Keratinocyte (primary cell): ENCODE measurements around the gene TMOD1.

ENCODE experiments used
- EZH2 ChIP-seq: IDR thresholded peaks from one replicate; pipeline ENCODE4 v1.6.1; 2012; ENCODE audit warnings: inconsistent platforms, mild to moderate bottlenecking, low read length, moderate library complexity
- TF ChIP-seq, protein P1 (sequence below), 3 experiments: IDR thresholded peaks in 1 of 3; conservative IDR thresholded peaks in 1 of 3; optimal IDR thresholded peaks in 1 of 3; 2 replicates in 2 of 3; 3 replicates in 1 of 3; pipeline versions ENCODE3 to v1.5.1; 2011; ENCODE audit warnings: low read length in 3 of 3, mild to moderate bottlenecking in 3 of 3, moderate library complexity in 2 of 3, control low read depth in 1 of 3, inconsistent platforms in 1 of 3; ENCODE audit not compliant: insufficient read depth in 2 of 3; ENCODE audit errors: extremely low read depth in 1 of 3

DNA sequence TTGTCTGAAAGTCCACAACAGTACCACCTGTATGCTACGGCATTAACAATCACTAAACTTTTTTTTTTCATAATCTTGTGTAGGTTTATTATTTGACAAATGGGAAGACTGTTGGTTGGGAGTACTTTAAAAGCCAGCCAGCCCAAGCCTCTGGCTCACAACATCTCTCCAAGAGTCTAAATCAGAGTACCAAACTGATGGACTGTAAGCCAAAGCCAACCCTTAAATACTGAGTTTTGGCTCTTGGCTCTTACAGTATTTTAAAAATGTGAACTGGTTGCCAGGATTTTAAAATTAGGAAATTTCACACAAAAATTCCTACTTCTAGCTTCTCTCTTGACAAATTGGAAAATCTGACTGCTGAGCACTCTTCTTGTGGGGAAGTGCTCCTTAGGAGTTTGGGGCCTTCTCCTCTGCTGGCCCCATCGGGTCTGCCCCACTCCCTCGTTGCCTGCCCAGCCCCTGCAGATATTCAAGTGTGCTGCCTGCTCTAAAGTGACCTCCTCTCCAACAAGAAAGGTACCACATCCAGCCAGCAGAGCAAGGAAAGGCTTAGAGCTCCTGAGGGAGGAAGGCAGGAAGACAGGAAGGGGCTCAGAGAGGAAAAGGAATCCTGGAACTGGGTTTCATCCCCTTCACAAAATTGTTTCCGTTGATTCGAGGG lies 21.8 kb upstream of the TMOD1 start:
- TF ChIP-seq, protein P1, sequence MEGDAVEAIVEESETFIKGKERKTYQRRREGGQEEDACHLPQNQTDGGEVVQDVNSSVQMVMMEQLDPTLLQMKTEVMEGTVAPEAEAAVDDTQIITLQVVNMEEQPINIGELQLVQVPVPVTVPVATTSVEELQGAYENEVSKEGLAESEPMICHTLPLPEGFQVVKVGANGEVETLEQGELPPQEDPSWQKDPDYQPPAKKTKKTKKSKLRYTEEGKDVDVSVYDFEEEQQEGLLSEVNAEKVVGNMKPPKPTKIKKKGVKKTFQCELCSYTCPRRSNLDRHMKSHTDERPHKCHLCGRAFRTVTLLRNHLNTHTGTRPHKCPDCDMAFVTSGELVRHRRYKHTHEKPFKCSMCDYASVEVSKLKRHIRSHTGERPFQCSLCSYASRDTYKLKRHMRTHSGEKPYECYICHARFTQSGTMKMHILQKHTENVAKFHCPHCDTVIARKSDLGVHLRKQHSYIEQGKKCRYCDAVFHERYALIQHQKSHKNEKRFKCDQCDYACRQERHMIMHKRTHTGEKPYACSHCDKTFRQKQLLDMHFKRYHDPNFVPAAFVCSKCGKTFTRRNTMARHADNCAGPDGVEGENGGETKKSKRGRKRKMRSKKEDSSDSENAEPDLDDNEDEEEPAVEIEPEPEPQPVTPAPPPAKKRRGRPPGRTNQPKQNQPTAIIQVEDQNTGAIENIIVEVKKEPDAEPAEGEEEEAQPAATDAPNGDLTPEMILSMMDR (optimal IDR thresholded peaks at IDR 0.05 in 1 of 3, IDR thresholded peaks at IDR 0.05 in 1 of 3, conservative IDR thresholded peaks at IDR 0.05 in 1 of 3; ENCODE audit: extremely low read depth in 1 of 3, insufficient read depth in 2 of 3, low read length in 3 of 3): no peak
- no peak for TF ChIP-seq EZH2
